Measurements from ENCODE around the gene LLGL2.
"Not testable (repeated sequence)": the region's sequence is repeated elsewhere in the genome, so short reads cannot be mapped to it uniquely, and the experiment has no call there.

Gene LLGL2

GRCh38 chr17:75571197-75571884 is 45.8 kb downstream of the LLGL2 start:
- DNase-seq (ENCODE audit: low read depth) = no peak

- DNase-seq (ENCODE audit: low read depth) = no peak
Measured at GRCh38 chr17:75571885-75572215, 46.4 kb downstream of the LLGL2 start.

GRCh38 chr17:75572713-75573539 is 47.4 kb downstream of the LLGL2 start:
- no peak for DNase-seq (ENCODE audit: low read depth)

- DNase-seq (ENCODE audit: low read depth) = no peak
Measured at GRCh38 chr17:75573540-75573957, 48.1 kb downstream of the LLGL2 start.

GRCh38 chr17:75573994-75574393 is 48.5 kb downstream of the LLGL2 start:
- no peak for DNase-seq (ENCODE audit: low read depth)

GRCh38 chr17:75574404-75575036 is 49.0 kb downstream of the LLGL2 start:
- DNase-seq (ENCODE audit: low read depth) = no peak

- no peak for DNase-seq (ENCODE audit: low read depth)
Measured at GRCh38 chr17:75575197-75575596, 49.7 kb downstream of the LLGL2 start.

GRCh38 chr17:75575728-75576127 is 50.2 kb downstream of the LLGL2 start:
- no peak for DNase-seq (ENCODE audit: low read depth)

- no peak for DNase-seq (ENCODE audit: low read depth)
Measured at GRCh38 chr17:75576661-75577060, 51.2 kb downstream of the LLGL2 start.

GRCh38 chr17:75581121-75581725 is 55.7 kb downstream of the LLGL2 start:
- not testable (repeated sequence) for DNase-seq (ENCODE audit: low read depth)

- not testable (repeated sequence) for DNase-seq (ENCODE audit: low read depth)
Measured at GRCh38 chr17:75583197-75583596, 57.7 kb downstream of the LLGL2 start.

GRCh38 chr17:75584849-75585175 is 59.3 kb downstream of the LLGL2 start:
- no peak for DNase-seq (ENCODE audit: low read depth)

GRCh38 chr17:75587675-75588595 is 62.4 kb downstream of the LLGL2 start, which contains the start of gene MYO15B:
MYO15B (plus strand) TSS chr17:75587800; CDS start chr17:75588058, 258 bp downstream.
- no peak for DNase-seq (ENCODE audit: low read depth)

GRCh38 chr17:75588596-75589011 is 63.1 kb downstream of the LLGL2 start:
- no peak for DNase-seq (ENCODE audit: low read depth)

GRCh38 chr17:75589012-75589918 is 63.8 kb downstream of the LLGL2 start:
- peak; percentile 23 for DNase-seq (ENCODE audit: low read depth)

GRCh38 chr17:75589919-75590303 is 64.4 kb downstream of the LLGL2 start:
- DNase-seq (ENCODE audit: low read depth) = no peak

- DNase-seq (ENCODE audit: low read depth) = no peak
Measured at GRCh38 chr17:75590314-75590761, 64.8 kb downstream of the LLGL2 start.

GRCh38 chr17:75590849-75591721 is 65.6 kb downstream of the LLGL2 start:
- no peak for DNase-seq (ENCODE audit: low read depth)

- DNase-seq (ENCODE audit: low read depth) = no peak
Measured at GRCh38 chr17:75591722-75592302, 66.3 kb downstream of the LLGL2 start.
